Tibial nerve (tissue), 4 donors: ENCODE results near the gene MYO1D. TPM values are rescaled to one million over a fixed set of nuclear protein-coding genes. Genes with fewer than 3 reads are reported as not detected.

Source experiments
- DNase-seq, 2 donors: peaks; one replicate each; pipeline ENCODE4 v3.0.0-alpha.2; 2019; ENCODE audit warnings: low spot score in 2 of 2
- H3K27ac ChIP-seq, 4 donors: fragments of 200-600 bp; sonication (generic) in 3 of 4; one replicate each; pipeline ENCODE4 v1.5.1; 2017 to 2019; ENCODE audit warnings: mild to moderate bottlenecking in 1 of 4
- H3K27me3 ChIP-seq, 2 donors: fragments of 200-600 bp; sonication (generic) in 1 of 2; one replicate each; pipeline versions ENCODE4 v1.5.1 to v1.6.0; 2017 to 2019
- H3K36me3 ChIP-seq, 3 donors: fragments of 200-600 bp; sonication (generic); one replicate each; pipeline ENCODE4 v1.5.1; 2018 to 2019
- H3K4me1 ChIP-seq, 4 donors: fragments of 200-600 bp; sonication (generic) in 3 of 4; one replicate each; pipeline ENCODE4 v1.5.1; 2017 to 2019
- H3K4me3 ChIP-seq, 4 donors: fragments of 200-600 bp; sonication (generic) in 3 of 4; one replicate each; pipeline ENCODE4 v1.5.1; 2017 to 2019; ENCODE audit warnings: mild to moderate bottlenecking in 1 of 4, moderate library complexity in 1 of 4
- H3K9me3 ChIP-seq, 4 donors: fragments of 200-600 bp; sonication (generic) in 3 of 4; one replicate each; pipeline ENCODE4 v1.5.1; 2017 to 2019
- EP300 ChIP-seq, 2 donors: sonication (generic); formaldehyde crosslinking; IDR thresholded peaks; one replicate each; pipeline ENCODE4 v1.6.1; 2017; ENCODE audit warnings: antibody characterized with exemption in 2 of 2, mild to moderate bottlenecking in 1 of 2
- POLR2A ChIP-seq, 2 donors: fragments of 450-650 bp; IDR thresholded peaks; one replicate each; pipeline ENCODE4 v1.6.1; 2017; ENCODE audit warnings: antibody characterized with exemption in 2 of 2, mild to moderate bottlenecking in 2 of 2, moderate library complexity in 2 of 2
- WGBS, 2 donors: methylation state at CpG; one replicate each; pipeline ENCODE4 v1.1.5; 2018; 5-methylcytosine and 5-hydroxymethylcytosine counted together
- total RNA-seq, 4 donors: library from RNA; depleted of rRNA; stranded (reverse); fragments of >200 nt; gene quantifications; one replicate each; pipeline ENCODE4 v1.1.0, GENCODE V29; 2016
- TF ChIP-seq, protein P1 (sequence below), 5 experiments: fragments of 200-600 bp in 3 of 5; fragments of 450-650 bp in 2 of 5; sonication (generic) in 3 of 5; IDR thresholded peaks; one replicate each; pipeline ENCODE4 v1.5.1; 2016 to 2019; ENCODE audit warnings: antibody characterized with exemption in 5 of 5, mild to moderate bottlenecking in 3 of 5, moderate library complexity in 2 of 5

The MYO1D gene
- total RNA-seq, 4 donors from 2014 or later: 28.5 to 49.6 (median 42.4) TPM

- H3K27ac ChIP-seq: no peak overlapping the region
- H3K27me3 ChIP-seq: no peaks in the 10 kb centered on the region
- no peaks in the 10 kb centered on the region for H3K9me3 ChIP-seq
- WGBS, 2 donors: 59 to 63% methylated on average over 5 of the region's 5 CpGs
- no peak for TF ChIP-seq EP300 (IDR thresholded peaks at IDR 0.05)
- no peak for TF ChIP-seq POLR2A (IDR thresholded peaks at IDR 0.05)
- TF ChIP-seq, protein P1, sequence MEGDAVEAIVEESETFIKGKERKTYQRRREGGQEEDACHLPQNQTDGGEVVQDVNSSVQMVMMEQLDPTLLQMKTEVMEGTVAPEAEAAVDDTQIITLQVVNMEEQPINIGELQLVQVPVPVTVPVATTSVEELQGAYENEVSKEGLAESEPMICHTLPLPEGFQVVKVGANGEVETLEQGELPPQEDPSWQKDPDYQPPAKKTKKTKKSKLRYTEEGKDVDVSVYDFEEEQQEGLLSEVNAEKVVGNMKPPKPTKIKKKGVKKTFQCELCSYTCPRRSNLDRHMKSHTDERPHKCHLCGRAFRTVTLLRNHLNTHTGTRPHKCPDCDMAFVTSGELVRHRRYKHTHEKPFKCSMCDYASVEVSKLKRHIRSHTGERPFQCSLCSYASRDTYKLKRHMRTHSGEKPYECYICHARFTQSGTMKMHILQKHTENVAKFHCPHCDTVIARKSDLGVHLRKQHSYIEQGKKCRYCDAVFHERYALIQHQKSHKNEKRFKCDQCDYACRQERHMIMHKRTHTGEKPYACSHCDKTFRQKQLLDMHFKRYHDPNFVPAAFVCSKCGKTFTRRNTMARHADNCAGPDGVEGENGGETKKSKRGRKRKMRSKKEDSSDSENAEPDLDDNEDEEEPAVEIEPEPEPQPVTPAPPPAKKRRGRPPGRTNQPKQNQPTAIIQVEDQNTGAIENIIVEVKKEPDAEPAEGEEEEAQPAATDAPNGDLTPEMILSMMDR (IDR thresholded peaks at IDR 0.05): no peak
- H3K36me3 ChIP-seq: no peaks in the 10 kb centered on the region
- no peak overlapping the region for H3K4me3 ChIP-seq
- DNase-seq: no peak
- no peaks in the 10 kb centered on the region for H3K4me1 ChIP-seq
These were observed 40.9 kb upstream of the MYO1D start for GRCh38 chr17:32917842-32918241.

GRCh38 chr17:32917081-32917480, 40.2 kb upstream of the MYO1D start:
- Histone ChIP-seq H3K27ac (no peak overlapping the region), H3K9me3 (no peaks in the 10 kb centered on the region), H3K4me3 (no peak overlapping the region), H3K36me3 (no peaks in the 10 kb centered on the region), H3K27me3 (no peaks in the 10 kb centered on the region), H3K4me1 (peaks cover 0 to 6% (median 0%) of the 10 kb centered on the region in 4 donors)
- DNase-seq: no peak
- TF ChIP-seq EP300 (IDR thresholded peaks at IDR 0.05): no peak
- TF ChIP-seq, protein P1 (IDR thresholded peaks at IDR 0.05): no peak

DNA sequence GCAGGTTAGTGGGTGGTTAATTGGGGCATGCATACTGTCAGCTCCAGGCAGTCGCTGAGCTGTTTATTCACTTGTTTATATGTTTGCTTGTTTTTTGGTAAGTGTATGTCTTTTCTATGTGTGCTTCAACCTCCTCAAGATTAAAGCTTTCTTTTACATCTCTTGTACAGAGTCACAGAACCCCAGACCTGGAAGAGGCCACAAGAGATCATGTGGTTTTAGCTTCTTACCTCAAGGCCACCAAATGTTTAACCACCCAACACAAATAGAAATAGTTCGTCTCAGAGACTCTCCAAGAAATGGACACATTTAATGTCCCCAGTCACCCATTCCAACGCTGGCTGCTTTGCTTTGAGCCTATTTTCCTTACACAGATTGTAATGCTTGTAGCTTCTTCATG, 39.2 kb upstream of the MYO1D start:
- H3K27ac ChIP-seq: no peak overlapping the region
- H3K36me3 ChIP-seq: no peaks in the 10 kb centered on the region
- H3K9me3 ChIP-seq: no peaks in the 10 kb centered on the region
- H3K27me3 ChIP-seq: no peaks in the 10 kb centered on the region
- H3K4me3 ChIP-seq: no peak overlapping the region
- H3K4me1 ChIP-seq: peaks cover 0 to 11% (median 0%) of the 10 kb centered on the region in 4 donors
- TF ChIP-seq POLR2A (IDR thresholded peaks at IDR 0.05): no peak
- TF ChIP-seq, protein P1 (IDR thresholded peaks at IDR 0.05): no peak
- no peak for TF ChIP-seq EP300 (IDR thresholded peaks at IDR 0.05)
- no peak for DNase-seq
- 63 to 65% methylated on average over 3 of the region's 3 CpGs for WGBS, 2 donors

DNA sequence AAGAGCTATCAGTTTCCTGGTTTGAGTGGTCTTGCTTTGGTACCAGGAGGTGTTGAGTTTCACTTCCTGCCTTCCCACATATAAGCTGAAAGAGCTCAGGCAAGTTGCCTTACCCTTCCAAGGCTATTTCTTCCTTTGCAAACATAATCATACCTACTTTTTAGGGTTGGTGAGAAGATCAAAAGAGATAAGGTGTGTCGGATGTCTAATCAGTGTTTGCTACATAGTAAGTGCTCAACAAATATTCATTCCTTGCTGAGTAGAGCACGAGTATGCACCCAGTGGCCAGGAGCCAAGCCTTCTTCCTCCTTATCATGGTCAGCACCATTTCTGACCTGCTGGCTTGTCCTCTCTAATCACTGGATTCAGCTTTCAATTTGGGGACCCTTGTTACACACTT, 38.3 kb upstream of the MYO1D start:
- no peak overlapping the region for H3K27ac ChIP-seq
- 68 to 87% methylated on average over 2 of the region's 2 CpGs for WGBS, 2 donors
- no peak overlapping the region for H3K4me3 ChIP-seq
- H3K27me3 ChIP-seq: no peaks in the 10 kb centered on the region
- TF ChIP-seq, protein P1 (IDR thresholded peaks at IDR 0.05): no peak
- TF ChIP-seq EP300 (IDR thresholded peaks at IDR 0.05) (no peak), POLR2A (IDR thresholded peaks at IDR 0.05) (no peak)
- H3K4me1 ChIP-seq: peaks cover 0 to 13% (median 0%) of the 10 kb centered on the region in 4 donors
- no peak for DNase-seq
- no peaks in the 10 kb centered on the region for H3K36me3 ChIP-seq
- H3K9me3 ChIP-seq: no peaks in the 10 kb centered on the region

DNA sequence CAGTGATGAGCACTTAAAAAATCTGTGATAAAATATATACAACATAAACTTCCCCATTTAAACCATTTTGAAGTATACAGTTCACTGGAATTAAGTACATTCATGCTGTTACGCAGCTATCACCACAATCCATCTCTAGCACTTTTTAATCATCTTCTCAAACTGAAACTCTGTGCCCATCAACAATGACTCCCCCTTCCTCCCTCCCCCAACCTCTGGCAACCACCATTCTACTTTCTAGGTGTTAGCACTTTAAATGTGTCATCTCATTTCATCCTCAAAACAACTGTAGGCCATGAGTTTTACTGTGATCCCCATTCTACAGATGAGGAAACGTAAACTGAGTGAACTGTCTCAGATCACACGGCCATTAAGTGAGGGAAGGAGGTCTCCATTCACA, 37.3 kb upstream of the MYO1D start:
- 90 to 91% methylated on average over 3 of the region's 3 CpGs for WGBS, 2 donors
- DNase-seq: no peak
- H3K36me3 ChIP-seq: no peaks in the 10 kb centered on the region

More for the DNA sequence above, 37.3 kb upstream of the MYO1D start:
- TF ChIP-seq, protein P1 (IDR thresholded peaks at IDR 0.05): no peak
- TF ChIP-seq POLR2A (IDR thresholded peaks at IDR 0.05) (no peak), EP300 (IDR thresholded peaks at IDR 0.05) (no peak)
- no peak overlapping the region for H3K27ac ChIP-seq
- no peak overlapping the region for H3K4me3 ChIP-seq
- H3K4me1 ChIP-seq: peaks cover 0 to 18% (median 0%) of the 10 kb centered on the region in 4 donors
- no peaks in the 10 kb centered on the region for H3K9me3 ChIP-seq
- H3K27me3 ChIP-seq: no peaks in the 10 kb centered on the region
